CD4-positive, alpha-beta T cell treated with Interleukin-6 for 4 hours (primary cell): ENCODE data around the gene AIFM2.
A peak's percentile ranks its signal among the peaks of the same experiment; 100 is the strongest.
"Not testable (repeated sequence)": the region's sequence is repeated elsewhere in the genome, so short reads cannot be mapped to it uniquely, and the experiment has no call there.

Source experiments
- DNase-seq: peaks from one replicate; pipeline ENCODE4 v3.0.0-alpha.2; 2020; ENCODE audit warnings: mixed read lengths

AIFM2 gene

GRCh38 chr10:70145666-70146488 lies 13.3 kb upstream of the AIFM2 start:
- DNase-seq = peak; percentile 71

GRCh38 chr10:70145166-70145665 lies 12.6 kb upstream of the AIFM2 start:
- DNase-seq = no peak

- DNase-seq = no peak
Measured at GRCh38 chr10:70144372-70145110, 11.9 kb upstream of the AIFM2 start.

- no peak for DNase-seq
Measured at GRCh38 chr10:70142555-70142954, 9.9 kb upstream of the AIFM2 start.

- DNase-seq = no peak
Measured at GRCh38 chr10:70140297-70140696, 7.7 kb upstream of the AIFM2 start.

- no peak for DNase-seq
Measured at GRCh38 chr10:70139997-70140250, 7.3 kb upstream of the AIFM2 start.

- DNase-seq = no peak
Measured at GRCh38 chr10:70139151-70139996, 6.7 kb upstream of the AIFM2 start.

- no peak for DNase-seq
Measured at GRCh38 chr10:70137927-70138883, 5.6 kb upstream of the AIFM2 start.

GRCh38 chr10:70137135-70137534 lies 4.5 kb upstream of the AIFM2 start:
- DNase-seq = no peak

GRCh38 chr10:70135684-70136083 lies 3.1 kb upstream of the AIFM2 start:
- no peak for DNase-seq

- DNase-seq = no peak
Measured at GRCh38 chr10:70135046-70135445, 2.4 kb upstream of the AIFM2 start.

GRCh38 chr10:70131560-70131937 lies 1.1 kb downstream of the AIFM2 start:
- DNase-seq = no peak

- no peak for DNase-seq
Measured at GRCh38 chr10:70130878-70131559, 1.6 kb downstream of the AIFM2 start.

- no peak for DNase-seq
Measured at GRCh38 chr10:70126700-70127395, 5.8 kb downstream of the AIFM2 start.

- DNase-seq = no peak
Measured at GRCh38 chr10:70125918-70126552, 6.6 kb downstream of the AIFM2 start.

GRCh38 chr10:70124918-70125317 lies 7.7 kb downstream of the AIFM2 start:
- no peak for DNase-seq

GRCh38 chr10:70124415-70124814 lies 8.2 kb downstream of the AIFM2 start:
- no peak for DNase-seq

- no peak for DNase-seq
Measured at GRCh38 chr10:70123817-70124216, 8.8 kb downstream of the AIFM2 start.

- DNase-seq = not testable (repeated sequence)
Measured at GRCh38 chr10:70123166-70123565, 9.5 kb downstream of the AIFM2 start.

GRCh38 chr10:70122742-70123141 lies 9.9 kb downstream of the AIFM2 start:
- DNase-seq = no peak
